ENCODE data around the gene COG3. TPM values are rescaled to one million over a fixed set of nuclear protein-coding genes. Genes with fewer than 3 reads are reported as not detected.

COG3 gene
- total and polyA plus RNA-seq, 2 of the 13 experiments (the other 11 are each of a cell fraction or from before 2014, with no cell fraction given), result 37.8 to 47.5 TPM

DNA sequence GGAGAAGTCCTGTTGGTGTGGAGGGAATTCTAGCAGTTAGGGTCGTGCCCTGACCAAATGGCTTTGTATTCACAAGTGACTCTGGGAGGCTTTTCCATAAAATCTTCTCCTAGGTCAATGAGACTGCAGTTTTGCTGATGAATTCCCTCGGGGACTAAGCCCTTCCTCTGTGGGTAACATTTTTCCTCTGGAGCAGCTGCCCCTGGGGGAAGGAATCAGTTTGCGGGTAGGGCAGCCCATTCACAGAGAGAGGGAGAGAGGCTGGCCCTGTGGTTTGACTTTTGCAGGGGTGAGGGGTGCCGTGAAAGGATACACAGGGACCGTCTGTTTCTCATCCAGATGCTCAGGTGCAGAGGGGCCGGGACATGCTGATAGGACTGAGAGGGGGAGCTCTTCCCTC lies 83.5 kb downstream of the COG3 start (continued):
- TF ChIP-seq, protein P1, sequence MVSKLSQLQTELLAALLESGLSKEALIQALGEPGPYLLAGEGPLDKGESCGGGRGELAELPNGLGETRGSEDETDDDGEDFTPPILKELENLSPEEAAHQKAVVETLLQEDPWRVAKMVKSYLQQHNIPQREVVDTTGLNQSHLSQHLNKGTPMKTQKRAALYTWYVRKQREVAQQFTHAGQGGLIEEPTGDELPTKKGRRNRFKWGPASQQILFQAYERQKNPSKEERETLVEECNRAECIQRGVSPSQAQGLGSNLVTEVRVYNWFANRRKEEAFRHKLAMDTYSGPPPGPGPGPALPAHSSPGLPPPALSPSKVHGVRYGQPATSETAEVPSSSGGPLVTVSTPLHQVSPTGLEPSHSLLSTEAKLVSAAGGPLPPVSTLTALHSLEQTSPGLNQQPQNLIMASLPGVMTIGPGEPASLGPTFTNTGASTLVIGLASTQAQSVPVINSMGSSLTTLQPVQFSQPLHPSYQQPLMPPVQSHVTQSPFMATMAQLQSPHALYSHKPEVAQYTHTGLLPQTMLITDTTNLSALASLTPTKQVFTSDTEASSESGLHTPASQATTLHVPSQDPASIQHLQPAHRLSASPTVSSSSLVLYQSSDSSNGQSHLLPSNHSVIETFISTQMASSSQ (IDR thresholded peaks at IDR 0.05; ENCODE audit: low read depth), result no peak
- TF ChIP-seq, protein P1 (CRISPR knock-in tag; IDR thresholded peaks at IDR 0.05; ENCODE audit: borderline replicate concordance), result no peak

DNA sequence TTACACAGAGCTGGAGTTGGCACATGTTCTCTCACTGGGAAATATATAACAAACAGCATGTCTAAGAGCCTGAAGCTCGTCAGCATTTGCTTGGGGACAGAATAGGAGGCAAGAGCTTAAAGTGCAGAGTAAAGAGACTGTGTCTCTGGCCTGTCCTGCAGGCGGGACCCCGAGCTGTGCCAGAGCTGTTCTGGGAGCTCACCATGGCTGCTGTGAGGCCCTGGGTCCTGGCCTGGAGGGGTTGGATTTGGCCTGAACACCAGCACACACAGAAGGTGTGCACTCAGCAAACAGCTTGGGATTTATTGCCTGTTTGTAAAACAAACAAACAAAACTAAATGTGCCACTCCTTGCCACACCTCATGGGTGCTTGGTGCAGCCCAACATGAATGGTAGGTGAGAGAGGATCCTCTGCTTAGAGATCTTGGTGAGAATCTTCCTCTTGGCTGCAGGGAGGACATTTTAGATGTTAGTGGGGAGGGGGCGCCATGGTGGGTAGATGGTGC lies 89.9 kb downstream of the COG3 start:
- ChIA-PET POLR2A (no interaction called here), CTCF (ENCODE audit: low intra/inter-chr PET ratio, low total read pairs) (no interaction called here)
- H3K4me1 ChIP-seq (ENCODE audit: insufficient read depth, low read length), result no peaks in the 10 kb centered on the region
- ATAC-seq, result no peak
- no peak overlapping the region for H3K4me3 ChIP-seq (replicated peaks in 1 of 3; ENCODE audit: insufficient read depth in 1 of 3, low read depth in 2 of 3, low read length in 3 of 3)
- no peak for FAIRE-seq
- H2AFZ ChIP-seq (ENCODE audit: low read length), result no peak overlapping the region
- in situ Hi-C loops (cut with HindIII; ENCODE audit: extremely low pct_ligation_motif_present, low pct_unique_long_range_greater_than_20kb), result no loop called here
- DNase-seq (ENCODE audit: low spot score), result no peak
- H3K79me2 ChIP-seq (ENCODE audit: insufficient read depth, low read length), result no peaks in the 10 kb centered on the region
- no peaks in the 10 kb centered on the region for H4K20me1 ChIP-seq (ENCODE audit: insufficient read depth, low read length)
- H3K9ac ChIP-seq (ENCODE audit: insufficient read depth, low read depth, low read length), result no peak overlapping the region
- WGBS (ENCODE audit: low lambda C conversion rate), result 17% methylated on average over 4 of the region's 4 CpGs
- no peaks in the 10 kb centered on the region for H3K9me3 ChIP-seq (ENCODE audit: low read length)
- H3K27me3 ChIP-seq (ENCODE audit: control insufficient read depth in 1 of 2, insufficient read depth in 2 of 2, low read length in 2 of 2), result no peaks in the 10 kb centered on the region
- intact Hi-C loops (cut with micrococcal nuclease; ENCODE audit: unreplicated experiment), result no loop called here
- no TSS peak for BruUV-seq (replicated peaks)
- H3K36me3 ChIP-seq (replicated peaks in 1 of 2; ENCODE audit: control insufficient read depth in 1 of 2, insufficient read depth in 2 of 2, low read length in 2 of 2), result no peaks in the 10 kb centered on the region
- TF ChIP-seq ISX (CRISPR knock-in tag; conservative IDR thresholded peaks at IDR 0.05), result no peak
- no peak for TF ChIP-seq TAF15 (IDR thresholded peaks at IDR 0.05; ENCODE audit: low read depth, low read length, poor library complexity, severe bottlenecking)
- TF ChIP-seq ZNF550 (CRISPR knock-in tag; IDR thresholded peaks at IDR 0.05; ENCODE audit: borderline replicate concordance), result no peak
- no peak for TF ChIP-seq ZNF670 (CRISPR knock-in tag; IDR thresholded peaks at IDR 0.05; ENCODE audit: borderline replicate concordance)
- no peak for TF ChIP-seq ZNF3 (CRISPR knock-in tag; IDR thresholded peaks at IDR 0.05)
- no peak for TF ChIP-seq MZF1 (CRISPR knock-in tag; IDR thresholded peaks at IDR 0.05; ENCODE audit: borderline replicate concordance)
- TF ChIP-seq, protein P2, sequence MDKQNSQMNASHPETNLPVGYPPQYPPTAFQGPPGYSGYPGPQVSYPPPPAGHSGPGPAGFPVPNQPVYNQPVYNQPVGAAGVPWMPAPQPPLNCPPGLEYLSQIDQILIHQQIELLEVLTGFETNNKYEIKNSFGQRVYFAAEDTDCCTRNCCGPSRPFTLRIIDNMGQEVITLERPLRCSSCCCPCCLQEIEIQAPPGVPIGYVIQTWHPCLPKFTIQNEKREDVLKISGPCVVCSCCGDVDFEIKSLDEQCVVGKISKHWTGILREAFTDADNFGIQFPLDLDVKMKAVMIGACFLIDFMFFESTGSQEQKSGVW (CRISPR knock-in tag; IDR thresholded peaks at IDR 0.05; ENCODE audit: borderline replicate concordance), result no peak
- TF ChIP-seq SIN3A (IDR thresholded peaks at IDR 0.05; ENCODE audit: borderline replicate concordance, low read depth, low read length), result no peak
- TF ChIP-seq KLF6 (CRISPR knock-in tag; IDR thresholded peaks at IDR 0.05), result no peak
- H3K27ac ChIP-seq (ENCODE audit: extremely low read length, insufficient read depth, low read length), result no peak overlapping the region
- H3K4me2 ChIP-seq (ENCODE audit: low read depth, low read length), result no peak overlapping the region
